Ovary (tissue), 9 donors: ENCODE results near the gene SHISA6. TPM values are rescaled to one million over a fixed set of nuclear protein-coding genes. Genes with fewer than 3 reads are reported as not detected.

Experiments used
- DNase-seq, 5 donors: peaks; one replicate each; pipeline ENCODE4 v3.0.0-alpha.2; 2019 to 2020
- H3K27ac ChIP-seq, 2 donors: fragments of 200-600 bp; one replicate each; pipeline versions ENCODE4 v1.5.1 to v1.8.0; 2019 to 2022
- H3K27me3 ChIP-seq: fragments of 200-600 bp; one replicate; pipeline ENCODE4 v1.8.0; 2022
- H3K36me3 ChIP-seq: fragments of 200-600 bp; sonication (generic); one replicate; pipeline ENCODE4 v1.5.1; 2019
- H3K4me1 ChIP-seq: one replicate; pipeline ENCODE4 v1.8.1; 2013; ENCODE audit warnings: mild to moderate bottlenecking, moderate library complexity; ENCODE audit not compliant: insufficient read depth
- H3K4me3 ChIP-seq: fragments of 200-600 bp; sonication (generic); one replicate; pipeline ENCODE4 v1.5.1; 2017
- H3K9me3 ChIP-seq, 2 donors: fragments of 200-600 bp in 1 of 2; sonication (generic) in 1 of 2; one replicate each; pipeline versions ENCODE4 v1.5.1 to v1.8.1; 2013 to 2019; ENCODE audit warnings: mild to moderate bottlenecking in 1 of 2, moderate library complexity in 1 of 2
- EP300 ChIP-seq: sonication (generic); formaldehyde crosslinking; IDR thresholded peaks from one replicate; pipeline ENCODE4 v1.6.1; 2017; ENCODE audit warnings: antibody characterized with exemption
- POLR2A ChIP-seq: fragments of 450-650 bp; IDR thresholded peaks from one replicate; pipeline ENCODE4 v1.6.1; 2017; ENCODE audit warnings: antibody characterized with exemption, mild to moderate bottlenecking, moderate library complexity
- WGBS, 3 donors: extraction: QIAGEN DNeasy Blood & Tissue Kit in 1 of 3; methylation state at CpG; one replicate each; pipeline versions ENCODE4 v1.1.5 to v1.1.7; 2013 to 2017; 5-methylcytosine and 5-hydroxymethylcytosine counted together
- intact Hi-C, 4 donors: fragments of 100-400 bp; cut with DNase I; formaldehyde crosslinking; loops; one replicate each; pipeline versions ENCODE4 v1.11.0 to v1.15.1; 2022 to 2023
- polyA plus RNA-seq, 2 donors: library from polyadenylated mRNA; stranded (reverse); fragments of 200-250 nt in 1 of 2; fragments of 350-450 nt in 1 of 2; fragmentation: Illumina TruSeq in 1 of 2; extraction: RNeasy Lipid Tissue Mini Kit (QIAGEN cat#74804) in 1 of 2; gene quantifications; one replicate each; pipeline ENCODE4 v1.2.3, GENCODE V29; 2013 to 2014
- total RNA-seq, 7 donors: library from RNA; depleted of rRNA in 2 of 7; stranded (reverse); fragments of >200 nt in 2 of 7; fragmentation: NEBNext Ultra II Directional in 3 of 7; extraction: Animal tissue kit (Norgen Biotek cat#: 25700) in 3 of 7; gene quantifications; one replicate each; pipeline versions ENCODE4 v1.1.0 to v1.2.4, GENCODE V29; 2016 to 2023
- TF ChIP-seq, protein P1 (sequence below), 3 donors: fragments of 450-650 bp in 2 of 3; fragments of 200-600 bp in 1 of 3; IDR thresholded peaks; one replicate each; pipeline versions ENCODE4 v1.5.1 to v1.8.0; 2016 to 2022; ENCODE audit warnings: antibody characterized with exemption in 3 of 3, mild to moderate bottlenecking in 1 of 3
- donor health status: DM: no; HTN: no; CAD: no; lungs with moderate emphysema.
- donor health status: DM: no; HTN: no; CAD: no.
- donor health status: Bipolar disorder and iron deficiency.
- donor health status: DM: yes; HTN: yes; CAD: no.
- donor health status: DM: no; HTN: no; CAD: no.
- donor health status: DM: yes; HTN: yes; CAD: no.

The SHISA6 gene
- total and polyA plus RNA-seq, 9 donors = 0.10 to 1.5 (median 0.38) TPM

DNA sequence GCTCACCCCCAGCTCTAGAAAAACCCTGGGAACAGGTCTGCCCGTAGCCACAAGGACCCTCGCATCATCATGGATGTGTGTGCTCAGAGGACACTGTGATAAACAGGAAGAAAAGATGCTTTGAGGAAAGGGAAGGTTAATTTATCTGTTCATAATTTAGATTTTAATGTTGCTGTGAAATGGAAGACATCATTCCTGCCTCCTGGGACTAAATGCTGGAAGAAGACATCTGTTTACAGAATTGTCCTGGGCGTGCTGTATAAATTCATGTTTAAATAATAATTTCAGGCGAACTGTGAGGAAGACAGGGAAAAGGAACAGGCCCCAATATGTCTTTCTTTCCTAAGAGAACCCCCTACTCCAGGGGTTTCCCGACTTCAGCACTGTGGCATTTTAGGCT is 112.6 kb downstream of the SHISA6 start:
- Histone ChIP-seq H3K9me3 (no peaks in the 10 kb centered on the region), H3K4me1 (no peaks in the 10 kb centered on the region), H3K27ac (no peak overlapping the region), H3K36me3 (no peaks in the 10 kb centered on the region), H3K4me3 (no peak overlapping the region), H3K27me3 (no peaks in the 10 kb centered on the region)
- DNase-seq = no peak
- TF ChIP-seq POLR2A (no peak), EP300 (no peak)
- TF ChIP-seq, protein P1, sequence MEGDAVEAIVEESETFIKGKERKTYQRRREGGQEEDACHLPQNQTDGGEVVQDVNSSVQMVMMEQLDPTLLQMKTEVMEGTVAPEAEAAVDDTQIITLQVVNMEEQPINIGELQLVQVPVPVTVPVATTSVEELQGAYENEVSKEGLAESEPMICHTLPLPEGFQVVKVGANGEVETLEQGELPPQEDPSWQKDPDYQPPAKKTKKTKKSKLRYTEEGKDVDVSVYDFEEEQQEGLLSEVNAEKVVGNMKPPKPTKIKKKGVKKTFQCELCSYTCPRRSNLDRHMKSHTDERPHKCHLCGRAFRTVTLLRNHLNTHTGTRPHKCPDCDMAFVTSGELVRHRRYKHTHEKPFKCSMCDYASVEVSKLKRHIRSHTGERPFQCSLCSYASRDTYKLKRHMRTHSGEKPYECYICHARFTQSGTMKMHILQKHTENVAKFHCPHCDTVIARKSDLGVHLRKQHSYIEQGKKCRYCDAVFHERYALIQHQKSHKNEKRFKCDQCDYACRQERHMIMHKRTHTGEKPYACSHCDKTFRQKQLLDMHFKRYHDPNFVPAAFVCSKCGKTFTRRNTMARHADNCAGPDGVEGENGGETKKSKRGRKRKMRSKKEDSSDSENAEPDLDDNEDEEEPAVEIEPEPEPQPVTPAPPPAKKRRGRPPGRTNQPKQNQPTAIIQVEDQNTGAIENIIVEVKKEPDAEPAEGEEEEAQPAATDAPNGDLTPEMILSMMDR (IDR thresholded peaks at IDR 0.05) = no peak
- intact Hi-C loops = no loop called here
- WGBS, 3 donors = 60 to 71% (median 70%) methylated on average over 5 of the region's 5 CpGs

DNA sequence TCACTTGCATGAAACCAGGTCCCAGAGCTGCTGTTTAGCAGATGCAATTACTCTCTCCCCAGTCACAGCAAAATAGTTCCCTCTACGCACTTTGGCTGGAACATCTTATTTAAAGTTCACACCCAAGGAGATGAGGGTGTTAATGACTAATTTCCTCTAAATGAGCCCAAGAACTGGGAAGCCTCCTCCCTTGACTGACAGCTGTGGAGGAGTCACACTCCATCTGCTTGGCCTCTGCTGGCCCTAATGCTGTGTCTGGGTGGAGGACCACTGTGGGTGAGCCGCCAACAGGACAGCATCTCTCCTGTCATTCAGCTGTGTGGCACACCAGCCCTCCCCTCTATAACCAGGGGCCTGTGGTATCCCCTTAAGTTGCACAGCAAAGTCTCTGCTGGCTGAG is 115.4 kb downstream of the SHISA6 start:
- H3K4me1 ChIP-seq = no peaks in the 10 kb centered on the region
- H3K27ac ChIP-seq = no peak overlapping the region
- H3K27me3 ChIP-seq = no peaks in the 10 kb centered on the region
- DNase-seq = no peak
- H3K4me3 ChIP-seq = no peak overlapping the region
- no peaks in the 10 kb centered on the region for H3K36me3 ChIP-seq
- TF ChIP-seq POLR2A = no peak
- TF ChIP-seq, protein P1 (IDR thresholded peaks at IDR 0.05) = no peak
- TF ChIP-seq EP300 = no peak
- intact Hi-C loops = no loop called here
- no peaks in the 10 kb centered on the region for H3K9me3 ChIP-seq
- 82 to 90% (median 86%) methylated on average over 2 of the region's 2 CpGs for WGBS, 3 donors

DNA sequence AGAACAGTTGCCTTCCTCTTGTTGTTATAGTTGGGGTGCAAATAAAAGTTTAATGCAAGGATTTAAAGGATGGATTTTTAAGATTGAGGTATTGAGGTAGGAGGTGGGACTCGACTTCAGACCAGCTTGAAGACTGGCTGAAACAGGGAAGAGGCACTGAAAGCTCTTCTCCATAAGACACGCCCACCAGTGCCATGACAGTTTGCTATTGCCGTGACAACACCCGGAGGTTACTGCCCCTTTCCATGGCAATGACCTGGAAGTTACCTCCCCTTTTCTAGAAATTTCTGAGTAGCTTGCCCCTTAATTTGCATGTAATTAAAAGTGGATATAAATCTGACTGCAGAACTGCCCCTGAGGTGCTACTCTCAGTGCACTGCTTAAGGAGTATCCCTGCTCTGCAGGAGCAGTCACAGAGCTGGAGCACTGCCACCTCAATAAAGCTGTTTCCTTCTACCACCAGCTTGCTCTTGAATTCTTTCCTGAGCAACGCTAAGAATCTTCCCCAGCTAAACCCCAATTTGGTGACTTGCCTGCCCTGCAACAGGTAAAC is 122.6 kb downstream of the SHISA6 start:
- Histone ChIP-seq H3K4me3 (no peak overlapping the region), H3K27me3 (no peaks in the 10 kb centered on the region), H3K9me3 (no peaks in the 10 kb centered on the region), H3K4me1 (no peaks in the 10 kb centered on the region), H3K36me3 (no peaks in the 10 kb centered on the region), H3K27ac (no peak overlapping the region)
- intact Hi-C loops = no loop called here
- TF ChIP-seq POLR2A = no peak
- no peak for TF ChIP-seq EP300
- TF ChIP-seq, protein P1 (IDR thresholded peaks at IDR 0.05) = no peak
- 74 to 81% (median 81%) methylated on average over 5 of the region's 5 CpGs for WGBS, 3 donors
- no peak for DNase-seq

DNA sequence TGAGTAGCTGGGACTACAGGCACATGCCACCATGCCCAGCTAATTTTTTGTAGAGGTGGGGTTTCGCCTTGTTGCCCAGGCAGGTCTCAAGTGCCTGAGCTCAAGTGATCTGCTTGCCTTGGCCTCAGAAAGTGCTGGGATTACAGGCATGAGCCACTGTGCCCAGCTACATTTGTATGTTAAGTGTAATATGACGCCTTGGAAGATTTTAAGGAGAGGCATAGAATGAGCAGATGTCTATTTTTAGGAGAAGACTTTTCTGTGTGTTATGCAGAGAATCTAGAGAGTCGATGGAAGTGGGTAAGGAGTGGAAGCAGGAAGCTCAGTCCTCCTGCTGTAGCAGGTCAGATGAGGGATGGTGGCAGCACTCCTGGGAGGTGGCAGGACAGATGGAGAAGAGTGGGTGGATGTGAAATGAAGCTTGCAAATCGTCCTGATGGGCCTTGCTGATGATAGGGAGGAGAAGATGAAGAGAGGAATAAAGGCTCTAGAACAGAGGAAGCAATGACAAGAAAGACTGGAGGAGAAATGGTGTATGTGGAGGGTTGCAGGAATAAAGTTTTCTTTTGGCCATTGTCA is 125.3 kb downstream of the SHISA6 start:
- no peak overlapping the region for H3K27ac ChIP-seq
- H3K27me3 ChIP-seq = no peaks in the 10 kb centered on the region
- no peaks in the 10 kb centered on the region for H3K4me1 ChIP-seq
- intact Hi-C loops = no loop called here
- H3K9me3 ChIP-seq = no peaks in the 10 kb centered on the region
- DNase-seq = no peak
- no peak for TF ChIP-seq EP300
- TF ChIP-seq, protein P1 (IDR thresholded peaks at IDR 0.05) = no peak
- no peak for TF ChIP-seq POLR2A
- 59 to 67% (median 64%) methylated on average over 4 of the region's 4 CpGs for WGBS, 3 donors
- no peak overlapping the region for H3K4me3 ChIP-seq
- H3K36me3 ChIP-seq = no peaks in the 10 kb centered on the region
